ENCODE data around the gene DENND1A. TPM values are rescaled to one million over a fixed set of nuclear protein-coding genes. Genes with fewer than 3 reads are reported as not detected.

The DENND1A gene
- total RNA-seq, 1 donor from 2014 or later = 19.9 TPM

DNA sequence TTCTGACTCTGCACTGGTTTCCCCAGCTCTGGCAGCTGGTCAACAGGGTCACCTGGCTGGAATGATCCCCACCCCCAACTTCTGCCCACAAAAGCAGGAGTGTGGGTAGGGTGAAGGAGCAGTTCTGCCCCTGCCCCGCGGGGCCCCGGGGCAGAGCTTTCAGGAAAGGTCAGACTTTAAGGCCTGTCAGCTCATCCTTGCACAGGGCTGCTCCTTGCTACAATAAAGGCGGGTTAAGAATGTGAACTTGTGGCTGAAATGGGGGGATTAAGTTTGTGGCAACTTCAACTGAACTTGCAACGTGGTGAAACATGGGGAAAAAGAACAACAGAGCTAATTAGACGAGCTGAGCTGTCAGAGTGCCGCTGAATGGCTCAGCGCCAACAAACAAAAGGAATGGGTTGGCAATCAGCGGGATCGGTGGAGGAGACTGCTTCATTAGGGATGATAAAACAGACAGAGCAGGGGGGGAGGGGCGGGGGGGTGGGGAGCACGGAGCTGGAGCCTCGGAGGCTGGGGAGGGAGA lies 523.2 kb downstream of the DENND1A start:
- TF ChIP-seq, protein P1, sequence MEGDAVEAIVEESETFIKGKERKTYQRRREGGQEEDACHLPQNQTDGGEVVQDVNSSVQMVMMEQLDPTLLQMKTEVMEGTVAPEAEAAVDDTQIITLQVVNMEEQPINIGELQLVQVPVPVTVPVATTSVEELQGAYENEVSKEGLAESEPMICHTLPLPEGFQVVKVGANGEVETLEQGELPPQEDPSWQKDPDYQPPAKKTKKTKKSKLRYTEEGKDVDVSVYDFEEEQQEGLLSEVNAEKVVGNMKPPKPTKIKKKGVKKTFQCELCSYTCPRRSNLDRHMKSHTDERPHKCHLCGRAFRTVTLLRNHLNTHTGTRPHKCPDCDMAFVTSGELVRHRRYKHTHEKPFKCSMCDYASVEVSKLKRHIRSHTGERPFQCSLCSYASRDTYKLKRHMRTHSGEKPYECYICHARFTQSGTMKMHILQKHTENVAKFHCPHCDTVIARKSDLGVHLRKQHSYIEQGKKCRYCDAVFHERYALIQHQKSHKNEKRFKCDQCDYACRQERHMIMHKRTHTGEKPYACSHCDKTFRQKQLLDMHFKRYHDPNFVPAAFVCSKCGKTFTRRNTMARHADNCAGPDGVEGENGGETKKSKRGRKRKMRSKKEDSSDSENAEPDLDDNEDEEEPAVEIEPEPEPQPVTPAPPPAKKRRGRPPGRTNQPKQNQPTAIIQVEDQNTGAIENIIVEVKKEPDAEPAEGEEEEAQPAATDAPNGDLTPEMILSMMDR (conservative IDR thresholded peaks at IDR 0.05) = no peak
- H3K9me3 Mint-ChIP-seq = no peaks in the 10 kb centered on the region
- no peak for DNase-seq (ENCODE audit: extremely low spot score, unreplicated experiment)
- H3K27me3 Mint-ChIP-seq = no peaks in the 10 kb centered on the region
- H3K27ac Mint-ChIP-seq = peak overlapping the region; percentile 4
- H3K4me1 Mint-ChIP-seq (ENCODE audit: unreplicated experiment) = peaks cover 25% of the 10 kb centered on the region
- H3K36me3 Mint-ChIP-seq = no peaks in the 10 kb centered on the region
- H3K4me3 Mint-ChIP-seq = peak overlapping the region; percentile 23

DNA sequence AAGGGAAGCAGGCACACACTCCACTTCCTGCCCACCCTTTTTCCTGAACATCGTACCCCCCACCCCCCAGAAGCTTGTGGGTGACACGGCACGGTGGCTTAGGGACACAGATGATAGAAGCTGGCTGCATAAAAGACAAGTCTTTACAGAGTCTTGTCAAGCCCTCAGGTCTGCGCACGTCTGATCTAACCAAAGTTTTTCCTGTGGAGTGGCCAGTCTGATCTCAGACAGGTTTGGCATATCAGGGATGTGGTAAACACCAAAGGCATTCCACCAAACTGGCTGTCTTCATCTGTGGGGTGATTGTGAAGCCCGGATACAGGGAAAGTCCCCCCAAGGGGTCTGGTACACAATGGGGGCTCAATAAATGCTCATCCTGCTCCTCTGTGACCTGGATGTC lies 523.9 kb downstream of the DENND1A start:
- H3K4me3 Mint-ChIP-seq = no peak overlapping the region
- TF ChIP-seq, protein P1 (conservative IDR thresholded peaks at IDR 0.05) = no peak
- DNase-seq (ENCODE audit: extremely low spot score, unreplicated experiment) = no peak
- no peaks in the 10 kb centered on the region for H3K27me3 Mint-ChIP-seq
- no peaks in the 10 kb centered on the region for H3K36me3 Mint-ChIP-seq
- no peaks in the 10 kb centered on the region for H3K9me3 Mint-ChIP-seq
- H3K4me1 Mint-ChIP-seq (ENCODE audit: unreplicated experiment) = peaks cover 26% of the 10 kb centered on the region
- no peak overlapping the region for H3K27ac Mint-ChIP-seq

DNA sequence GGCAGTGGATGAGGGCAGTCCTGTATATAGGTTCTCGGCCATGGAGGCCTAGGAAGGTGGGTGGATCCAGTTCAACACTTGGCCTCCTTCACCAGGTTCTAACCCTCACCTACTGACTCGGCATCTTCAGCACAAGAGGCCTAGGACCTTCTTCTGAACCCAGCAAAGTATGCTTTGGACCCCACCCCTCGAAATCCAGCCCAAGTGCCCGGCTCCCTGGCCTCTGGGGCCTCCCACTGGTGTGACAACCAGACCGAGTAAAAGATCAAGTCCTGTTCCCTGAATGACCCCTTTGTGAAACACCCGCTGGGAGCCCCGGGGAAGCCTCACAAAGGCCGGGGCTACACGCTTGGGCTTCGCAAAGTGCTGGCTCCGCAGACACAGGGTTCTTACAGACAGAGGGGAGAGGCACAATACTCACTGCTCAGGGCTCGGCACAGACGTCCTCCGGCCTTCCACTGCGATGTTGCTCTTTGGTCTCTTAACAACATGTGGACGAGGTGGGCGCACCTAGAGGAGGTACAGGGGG lies 526.9 kb downstream of the DENND1A start:
- H3K27me3 Mint-ChIP-seq = no peaks in the 10 kb centered on the region
- H3K9me3 Mint-ChIP-seq = no peaks in the 10 kb centered on the region
- no peak for DNase-seq (ENCODE audit: extremely low spot score, unreplicated experiment)
- no peak overlapping the region for H3K4me3 Mint-ChIP-seq
- TF ChIP-seq, protein P1 (conservative IDR thresholded peaks at IDR 0.05) = no peak
- no peak overlapping the region for H3K27ac Mint-ChIP-seq
- no peaks in the 10 kb centered on the region for H3K36me3 Mint-ChIP-seq
- H3K4me1 Mint-ChIP-seq (ENCODE audit: unreplicated experiment) = peaks cover 26% of the 10 kb centered on the region

DNA sequence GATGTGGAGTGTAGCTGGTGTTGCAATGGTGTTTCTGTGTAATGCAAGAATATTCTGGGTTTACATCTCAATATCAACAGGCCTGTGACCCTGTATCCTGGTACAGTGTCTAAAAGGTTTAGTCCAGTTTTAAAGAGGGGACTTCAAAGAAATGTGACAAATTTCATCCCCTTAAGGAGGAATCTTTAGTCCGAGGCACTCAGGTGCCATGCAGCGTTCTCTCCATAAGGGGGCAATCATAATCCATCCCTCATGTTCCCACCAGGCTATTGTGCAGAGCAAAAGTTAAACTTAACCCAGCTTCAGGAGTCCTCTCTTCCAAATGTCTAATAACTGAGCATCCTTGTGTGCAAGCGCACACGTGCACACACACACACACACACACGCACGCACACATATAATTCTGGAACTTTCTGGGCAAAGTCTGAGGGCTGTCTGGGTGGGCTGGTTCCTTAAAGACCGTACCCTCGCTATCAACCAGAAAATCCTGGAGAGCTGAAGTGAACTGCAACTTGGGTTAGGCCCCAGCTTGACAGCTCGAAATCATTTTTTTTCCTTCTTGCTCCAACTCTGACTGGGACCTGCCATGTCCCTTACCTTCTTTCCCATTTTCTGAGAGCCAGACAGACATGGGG lies 527.9 kb downstream of the DENND1A start:
- Mint-ChIP-seq H3K9me3 (no peaks in the 10 kb centered on the region), H3K27ac (no peak overlapping the region), H3K36me3 (no peaks in the 10 kb centered on the region), H3K4me1 (ENCODE audit: unreplicated experiment) (peaks cover 19% of the 10 kb centered on the region), H3K27me3 (no peaks in the 10 kb centered on the region), H3K4me3 (no peak overlapping the region)
- TF ChIP-seq, protein P1 (conservative IDR thresholded peaks at IDR 0.05) = peak; percentile 89
- DNase-seq (ENCODE audit: extremely low spot score, unreplicated experiment) = no peak

DNA sequence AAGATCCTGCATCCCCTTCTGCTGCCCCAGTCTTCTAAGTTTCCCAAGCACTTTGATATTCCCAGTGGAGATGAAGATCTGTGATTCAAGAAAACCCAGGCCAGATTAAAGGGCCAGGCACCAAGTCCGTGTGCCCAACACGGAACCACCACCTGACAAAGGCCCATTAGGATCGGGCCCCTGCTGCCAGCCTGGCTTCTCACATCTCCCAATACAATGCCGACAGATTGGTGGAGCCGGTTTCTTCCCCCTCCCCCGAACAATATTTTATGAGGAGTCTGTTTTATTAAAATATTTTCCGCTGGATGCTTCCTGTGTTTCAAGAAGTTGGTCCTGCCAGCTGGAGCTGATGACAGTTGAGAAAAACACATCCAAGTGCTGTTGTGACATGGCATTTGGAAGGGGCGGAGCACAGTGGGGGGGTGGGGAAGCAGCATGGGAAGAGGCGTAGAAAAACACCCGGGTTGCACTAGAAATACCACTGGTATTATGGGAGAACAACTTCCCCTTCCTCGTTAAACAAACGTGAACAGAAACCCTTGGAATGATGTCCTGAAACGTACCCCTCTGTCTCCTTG lies 528.9 kb downstream of the DENND1A start:
- no peak overlapping the region for H3K27ac Mint-ChIP-seq
- H3K4me3 Mint-ChIP-seq = no peak overlapping the region
- peaks cover 11% of the 10 kb centered on the region for H3K4me1 Mint-ChIP-seq (ENCODE audit: unreplicated experiment)
- TF ChIP-seq, protein P1 (conservative IDR thresholded peaks at IDR 0.05) = no peak
- H3K27me3 Mint-ChIP-seq = no peaks in the 10 kb centered on the region
- no peaks in the 10 kb centered on the region for H3K36me3 Mint-ChIP-seq
- H3K9me3 Mint-ChIP-seq = no peaks in the 10 kb centered on the region
- no peak for DNase-seq (ENCODE audit: extremely low spot score, unreplicated experiment)
